GM18517 (cell line): Measurements from ENCODE around the gene CENPB.

Experiments used
- ATAC-seq: cut with Tn5 transposase; IDR thresholded peaks from one replicate; pipeline ENCODE4 v1.9.1; 2021; ENCODE audit warnings: mild to moderate bottlenecking, moderate library complexity; ENCODE audit not compliant: unreplicated experiment

CENPB gene

GRCh38 chr20:3751305-3751674, 35.2 kb downstream of the CENPB start:
- ATAC-seq: no peak

- no peak for ATAC-seq
Observed at GRCh38 chr20:3749689-3750531, 36.6 kb downstream of the CENPB start.

- no peak for ATAC-seq
Observed at GRCh38 chr20:3749087-3749688, 37.4 kb downstream of the CENPB start.

GRCh38 chr20:3748073-3748472, 38.5 kb downstream of the CENPB start:
- no peak for ATAC-seq

- no peak for ATAC-seq
Observed at GRCh38 chr20:3747471-3747870, 39.1 kb downstream of the CENPB start.

GRCh38 chr20:3745686-3746173, 40.8 kb downstream of the CENPB start:
- no peak for ATAC-seq

GRCh38 chr20:3744806-3745685, 41.5 kb downstream of the CENPB start:
- no peak for ATAC-seq

- no peak for ATAC-seq
Observed at GRCh38 chr20:3744037-3744436, 42.5 kb downstream of the CENPB start.

- no peak for ATAC-seq
Observed at GRCh38 chr20:3743251-3743650, 43.3 kb downstream of the CENPB start.

GRCh38 chr20:3741836-3742458, 44.6 kb downstream of the CENPB start:
- no peak for ATAC-seq

- no peak for ATAC-seq
Observed at GRCh38 chr20:3740615-3741301, 45.8 kb downstream of the CENPB start.

- no peak for ATAC-seq
Observed at GRCh38 chr20:3739926-3740451, 46.6 kb downstream of the CENPB start.

- ATAC-seq: no peak
Observed at GRCh38 chr20:3739054-3739925, 47.2 kb downstream of the CENPB start.

- no peak for ATAC-seq
Observed at GRCh38 chr20:3738111-3739053, 48.2 kb downstream of the CENPB start.

GRCh38 chr20:3735768-3736167, 50.8 kb downstream of the CENPB start:
- ATAC-seq: no peak

- ATAC-seq: no peak
Observed at GRCh38 chr20:3734111-3734843, 52.3 kb downstream of the CENPB start.
